ENCODE measurements around the gene ITSN1. TPM values are rescaled to one million over a fixed set of nuclear protein-coding genes. Genes with fewer than 3 reads are reported as not detected.

ITSN1 gene
- total and polyA plus RNA-seq, 4 donors: 20.3 to 112 (median 40.2) TPM

DNA sequence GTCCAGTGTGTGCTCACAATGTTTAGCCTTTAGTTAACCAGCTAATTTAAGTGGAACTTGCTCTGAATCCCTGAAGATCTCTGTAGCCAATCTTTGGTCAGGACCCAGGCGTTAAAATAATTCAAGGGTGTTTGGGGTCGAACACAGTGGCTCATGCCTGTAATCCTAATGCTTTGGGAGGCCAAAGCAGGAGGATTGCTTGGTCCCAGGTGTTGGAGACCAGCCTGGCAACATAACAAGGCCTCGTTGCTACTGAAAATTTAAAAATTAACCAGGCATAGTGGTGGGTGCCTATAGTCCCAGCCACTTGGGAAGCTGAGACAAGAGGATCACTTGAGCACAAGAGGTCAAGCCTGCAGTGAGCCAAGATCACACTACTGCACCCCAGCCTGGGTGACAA lies 94.3 kb downstream of the ITSN1 start (continued):
- TF ChIP-seq, protein P1, sequence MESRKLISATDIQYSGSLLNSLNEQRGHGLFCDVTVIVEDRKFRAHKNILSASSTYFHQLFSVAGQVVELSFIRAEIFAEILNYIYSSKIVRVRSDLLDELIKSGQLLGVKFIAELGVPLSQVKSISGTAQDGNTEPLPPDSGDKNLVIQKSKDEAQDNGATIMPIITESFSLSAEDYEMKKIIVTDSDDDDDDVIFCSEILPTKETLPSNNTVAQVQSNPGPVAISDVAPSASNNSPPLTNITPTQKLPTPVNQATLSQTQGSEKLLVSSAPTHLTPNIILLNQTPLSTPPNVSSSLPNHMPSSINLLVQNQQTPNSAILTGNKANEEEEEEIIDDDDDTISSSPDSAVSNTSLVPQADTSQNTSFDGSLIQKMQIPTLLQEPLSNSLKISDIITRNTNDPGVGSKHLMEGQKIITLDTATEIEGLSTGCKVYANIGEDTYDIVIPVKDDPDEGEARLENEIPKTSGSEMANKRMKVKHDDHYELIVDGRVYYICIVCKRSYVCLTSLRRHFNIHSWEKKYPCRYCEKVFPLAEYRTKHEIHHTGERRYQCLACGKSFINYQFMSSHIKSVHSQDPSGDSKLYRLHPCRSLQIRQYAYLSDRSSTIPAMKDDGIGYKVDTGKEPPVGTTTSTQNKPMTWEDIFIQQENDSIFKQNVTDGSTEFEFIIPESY (IDR thresholded peaks at IDR 0.05): no peak
- no peak for TF ChIP-seq EGR1 (IDR thresholded peaks at IDR 0.05; ENCODE audit: low read depth in 2 of 2)
- no peak for TF ChIP-seq FOXA2 (IDR thresholded peaks at IDR 0.05)
- no peak for TF ChIP-seq RAD21 (IDR thresholded peaks at IDR 0.05)
- TF ChIP-seq HNF4G (IDR thresholded peaks at IDR 0.05): no peak
- TF ChIP-seq, protein P2, sequence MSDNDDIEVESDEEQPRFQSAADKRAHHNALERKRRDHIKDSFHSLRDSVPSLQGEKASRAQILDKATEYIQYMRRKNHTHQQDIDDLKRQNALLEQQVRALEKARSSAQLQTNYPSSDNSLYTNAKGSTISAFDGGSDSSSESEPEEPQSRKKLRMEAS (IDR thresholded peaks at IDR 0.05): no peak
- TF ChIP-seq HNF4A (conservative IDR thresholded peaks at IDR 0.05): no peak

DNA sequence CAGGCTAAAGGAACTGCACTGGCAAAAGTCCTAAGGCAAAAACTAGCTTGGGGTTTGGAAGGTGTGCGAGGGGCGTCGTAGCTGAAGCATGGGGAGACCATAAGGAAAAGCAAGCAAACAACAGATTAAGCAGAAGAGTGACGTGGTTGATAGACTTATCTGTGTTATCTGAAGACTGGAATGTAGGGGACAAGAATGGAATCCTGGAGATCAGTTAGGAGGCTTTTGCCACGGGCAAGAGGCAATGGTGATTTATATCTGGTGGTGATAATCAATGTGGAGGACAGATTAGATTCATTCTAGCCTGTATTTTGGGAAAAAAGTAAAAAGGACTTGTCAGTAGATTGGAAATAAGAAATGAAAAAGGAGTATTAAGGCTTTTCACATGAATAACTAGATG lies 97.4 kb downstream of the ITSN1 start:
- no peak for TF ChIP-seq YY1 (IDR thresholded peaks at IDR 0.05)
- TF ChIP-seq HNF4A (conservative IDR thresholded peaks at IDR 0.05): no peak
- no peak for TF ChIP-seq HNF4G (IDR thresholded peaks at IDR 0.05)
- TF ChIP-seq EGR1 (IDR thresholded peaks at IDR 0.05; ENCODE audit: low read depth in 2 of 2): no peak
- TF ChIP-seq, protein P2 (IDR thresholded peaks at IDR 0.05): no peak
- Histone ChIP-seq H3K36me3 (ENCODE audit: control insufficient read depth in 4 of 4, insufficient read depth in 3 of 4, low read depth in 1 of 4, low read length in 3 of 4) (peaks cover 0 to 11% (median 2%) of the 10 kb centered on the region in 4 donors), H3K4me1 (ENCODE audit: control insufficient read depth in 4 of 4, insufficient read depth in 4 of 4, low read length in 3 of 4) (no peaks in the 10 kb centered on the region), H3K9me3 (ENCODE audit: control insufficient read depth in 4 of 4, low read length in 3 of 4) (no peaks in the 10 kb centered on the region), H3K4me3 (ENCODE audit: low read depth in 1 of 3, low read length in 3 of 3) (no peak overlapping the region), H3K9ac (ENCODE audit: low read depth in 1 of 2, low read length in 2 of 2) (no peak overlapping the region), H3K27me3 (ENCODE audit: control insufficient read depth in 4 of 4, insufficient read depth in 4 of 4, low read length in 3 of 4) (no peaks in the 10 kb centered on the region), H3K27ac (ENCODE audit: low read depth in 1 of 2, low read length in 2 of 2) (no peak overlapping the region)
- WGBS: 93% methylated on average over 5 of the region's 5 CpGs
- no peak for DNase-seq (ENCODE audit: low spot score)

DNA sequence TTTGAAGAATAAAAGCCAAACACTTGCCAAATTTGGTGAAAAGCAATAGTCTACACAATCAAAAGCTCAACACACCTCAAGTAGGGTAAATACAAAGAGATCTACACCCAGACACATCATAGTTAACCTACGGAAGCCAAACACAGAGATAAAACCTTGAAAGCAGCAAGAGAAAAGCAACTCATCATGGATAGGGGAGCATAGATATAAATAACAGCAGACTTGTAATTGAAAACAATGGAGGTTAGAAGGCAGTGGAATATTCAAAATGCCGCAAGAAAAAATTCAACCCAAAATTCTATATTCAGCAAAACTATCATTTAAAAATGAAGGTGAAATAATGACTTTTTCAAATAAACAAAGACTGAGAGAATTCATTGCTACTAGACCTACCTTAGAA lies 105.1 kb downstream of the ITSN1 start:
- H3K27ac ChIP-seq (ENCODE audit: low read depth in 1 of 2, low read length in 2 of 2): no peak overlapping the region
- TF ChIP-seq FOXA2 (IDR thresholded peaks at IDR 0.05) (no peak), TAF1 (conservative IDR thresholded peaks at IDR 0.05) (no peak), YY1 (IDR thresholded peaks at IDR 0.05) (no peak), JUND (IDR thresholded peaks at IDR 0.05) (no peak), EGR1 (IDR thresholded peaks at IDR 0.05; ENCODE audit: low read depth in 2 of 2) (no peak), FOXA1 (IDR thresholded peaks at IDR 0.05) (no peak), NR2F2 (IDR thresholded peaks at IDR 0.05) (no peak), SP1 (IDR thresholded peaks at IDR 0.05) (no peak)
- TF ChIP-seq, protein P2 (IDR thresholded peaks at IDR 0.05): no peak
- TF ChIP-seq, protein P3, sequence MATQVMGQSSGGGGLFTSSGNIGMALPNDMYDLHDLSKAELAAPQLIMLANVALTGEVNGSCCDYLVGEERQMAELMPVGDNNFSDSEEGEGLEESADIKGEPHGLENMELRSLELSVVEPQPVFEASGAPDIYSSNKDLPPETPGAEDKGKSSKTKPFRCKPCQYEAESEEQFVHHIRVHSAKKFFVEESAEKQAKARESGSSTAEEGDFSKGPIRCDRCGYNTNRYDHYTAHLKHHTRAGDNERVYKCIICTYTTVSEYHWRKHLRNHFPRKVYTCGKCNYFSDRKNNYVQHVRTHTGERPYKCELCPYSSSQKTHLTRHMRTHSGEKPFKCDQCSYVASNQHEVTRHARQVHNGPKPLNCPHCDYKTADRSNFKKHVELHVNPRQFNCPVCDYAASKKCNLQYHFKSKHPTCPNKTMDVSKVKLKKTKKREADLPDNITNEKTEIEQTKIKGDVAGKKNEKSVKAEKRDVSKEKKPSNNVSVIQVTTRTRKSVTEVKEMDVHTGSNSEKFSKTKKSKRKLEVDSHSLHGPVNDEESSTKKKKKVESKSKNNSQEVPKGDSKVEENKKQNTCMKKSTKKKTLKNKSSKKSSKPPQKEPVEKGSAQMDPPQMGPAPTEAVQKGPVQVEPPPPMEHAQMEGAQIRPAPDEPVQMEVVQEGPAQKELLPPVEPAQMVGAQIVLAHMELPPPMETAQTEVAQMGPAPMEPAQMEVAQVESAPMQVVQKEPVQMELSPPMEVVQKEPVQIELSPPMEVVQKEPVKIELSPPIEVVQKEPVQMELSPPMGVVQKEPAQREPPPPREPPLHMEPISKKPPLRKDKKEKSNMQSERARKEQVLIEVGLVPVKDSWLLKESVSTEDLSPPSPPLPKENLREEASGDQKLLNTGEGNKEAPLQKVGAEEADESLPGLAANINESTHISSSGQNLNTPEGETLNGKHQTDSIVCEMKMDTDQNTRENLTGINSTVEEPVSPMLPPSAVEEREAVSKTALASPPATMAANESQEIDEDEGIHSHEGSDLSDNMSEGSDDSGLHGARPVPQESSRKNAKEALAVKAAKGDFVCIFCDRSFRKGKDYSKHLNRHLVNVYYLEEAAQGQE (IDR thresholded peaks at IDR 0.05): no peak
- TF ChIP-seq, protein P4, sequence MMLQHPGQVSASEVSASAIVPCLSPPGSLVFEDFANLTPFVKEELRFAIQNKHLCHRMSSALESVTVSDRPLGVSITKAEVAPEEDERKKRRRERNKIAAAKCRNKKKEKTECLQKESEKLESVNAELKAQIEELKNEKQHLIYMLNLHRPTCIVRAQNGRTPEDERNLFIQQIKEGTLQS (IDR thresholded peaks at IDR 0.05): no peak
- TF ChIP-seq, protein P1 (IDR thresholded peaks at IDR 0.05): no peak
- H3K36me3 ChIP-seq (ENCODE audit: control insufficient read depth in 4 of 4, insufficient read depth in 3 of 4, low read depth in 1 of 4, low read length in 3 of 4): peaks cover 2 to 12% (median 5%) of the 10 kb centered on the region in 4 donors
- H3K9me3 ChIP-seq (ENCODE audit: control insufficient read depth in 4 of 4, low read length in 3 of 4): peaks cover 0 to 2% (median under 1%) of the 10 kb centered on the region in 4 donors
- H3K4me3 ChIP-seq (ENCODE audit: low read depth in 1 of 3, low read length in 3 of 3): no peak overlapping the region
- H3K27me3 ChIP-seq (ENCODE audit: control insufficient read depth in 4 of 4, insufficient read depth in 4 of 4, low read length in 3 of 4): no peaks in the 10 kb centered on the region
- 98% methylated on average over 2 of the region's 2 CpGs for WGBS
- no peak overlapping the region for H3K9ac ChIP-seq (ENCODE audit: low read depth in 1 of 2, low read length in 2 of 2)
- DNase-seq (ENCODE audit: low spot score): no peak
- peaks cover 0 to 2% (median 0%) of the 10 kb centered on the region in 4 donors for H3K4me1 ChIP-seq (ENCODE audit: control insufficient read depth in 4 of 4, insufficient read depth in 4 of 4, low read length in 3 of 4)

All from liver (tissue), 9 donors.